ENCODE results near the gene CFAP74. TPM values are rescaled to one million over a fixed set of nuclear protein-coding genes. Genes with fewer than 3 reads are reported as not detected.

Gene CFAP74
- total RNA-seq, 1 donor from 2014 or later, result not detected

DNA sequence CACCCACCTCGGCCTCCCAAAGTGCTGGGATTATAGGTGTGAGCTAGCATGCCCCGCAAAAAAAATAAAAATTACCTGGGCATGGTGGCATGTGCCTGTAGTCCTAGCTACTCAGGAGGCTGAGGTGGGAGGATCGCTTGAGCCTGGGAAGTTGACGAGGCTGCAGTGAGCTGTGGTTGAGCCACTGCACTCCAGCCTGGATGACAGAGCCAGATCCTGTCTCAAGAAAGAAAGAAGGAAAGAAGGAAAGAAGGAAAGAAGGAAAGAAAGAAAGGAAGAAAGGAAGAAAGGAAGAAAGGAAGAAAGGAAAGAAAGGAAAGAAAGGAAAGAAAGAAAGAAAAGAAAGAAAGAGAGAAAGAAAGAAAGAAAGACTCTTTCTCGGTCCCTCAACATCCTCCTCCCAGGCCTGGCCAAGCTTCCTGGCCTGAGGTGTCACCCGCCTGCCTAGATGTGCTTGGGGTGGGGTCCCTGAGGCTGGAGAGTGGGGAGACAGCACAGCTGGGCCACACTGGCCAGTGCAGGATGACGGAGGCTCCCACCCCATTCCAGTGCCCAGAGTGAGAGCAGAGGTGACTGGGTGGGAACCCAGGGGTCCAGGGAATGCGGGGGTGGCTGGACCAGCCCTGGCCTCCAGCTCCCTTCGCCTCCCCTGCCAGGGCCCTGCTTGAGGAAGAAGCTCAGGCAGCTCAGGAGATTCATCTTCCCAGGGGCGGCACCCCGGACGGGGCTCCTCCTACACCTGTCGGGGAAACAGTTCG is 102.5 kb downstream of the CFAP74 start:
- H3K27me3 Mint-ChIP-seq, result no peaks in the 10 kb centered on the region
- no peaks in the 10 kb centered on the region for H3K36me3 Mint-ChIP-seq (ENCODE audit: low read depth)
- no peak for DNase-seq
- no peak overlapping the region for H3K27ac Mint-ChIP-seq
- POLR2A ChIA-PET, result interaction anchor here (0.6 to 2.3 kb wide), 2 partner anchors 78 to 121 kb away, joined by 6 to 12 read pairs; no protein-coding TSS in a partner anchor
- TF ChIP-seq, protein P1, sequence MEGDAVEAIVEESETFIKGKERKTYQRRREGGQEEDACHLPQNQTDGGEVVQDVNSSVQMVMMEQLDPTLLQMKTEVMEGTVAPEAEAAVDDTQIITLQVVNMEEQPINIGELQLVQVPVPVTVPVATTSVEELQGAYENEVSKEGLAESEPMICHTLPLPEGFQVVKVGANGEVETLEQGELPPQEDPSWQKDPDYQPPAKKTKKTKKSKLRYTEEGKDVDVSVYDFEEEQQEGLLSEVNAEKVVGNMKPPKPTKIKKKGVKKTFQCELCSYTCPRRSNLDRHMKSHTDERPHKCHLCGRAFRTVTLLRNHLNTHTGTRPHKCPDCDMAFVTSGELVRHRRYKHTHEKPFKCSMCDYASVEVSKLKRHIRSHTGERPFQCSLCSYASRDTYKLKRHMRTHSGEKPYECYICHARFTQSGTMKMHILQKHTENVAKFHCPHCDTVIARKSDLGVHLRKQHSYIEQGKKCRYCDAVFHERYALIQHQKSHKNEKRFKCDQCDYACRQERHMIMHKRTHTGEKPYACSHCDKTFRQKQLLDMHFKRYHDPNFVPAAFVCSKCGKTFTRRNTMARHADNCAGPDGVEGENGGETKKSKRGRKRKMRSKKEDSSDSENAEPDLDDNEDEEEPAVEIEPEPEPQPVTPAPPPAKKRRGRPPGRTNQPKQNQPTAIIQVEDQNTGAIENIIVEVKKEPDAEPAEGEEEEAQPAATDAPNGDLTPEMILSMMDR (IDR thresholded peaks at IDR 0.05), result no peak
- no peak for ATAC-seq (ENCODE audit: low read depth)
- H3K4me3 Mint-ChIP-seq, result no peak overlapping the region
- CTCF ChIA-PET, result interaction anchor here (1.2 kb wide), 1 partner anchor 122 kb away, joined by 4 read pairs; no protein-coding TSS in a partner anchor
- H3K9me3 Mint-ChIP-seq, result no peaks in the 10 kb centered on the region
- H3K4me1 Mint-ChIP-seq, result peaks cover 20% of the 10 kb centered on the region
- intact Hi-C loops (cut with micrococcal nuclease), result loop anchor here (10.0 kb wide), 2 partner anchors 246 to 496 kb away; partner anchors contain the start of genes CDK11B and MRPL20

DNA sequence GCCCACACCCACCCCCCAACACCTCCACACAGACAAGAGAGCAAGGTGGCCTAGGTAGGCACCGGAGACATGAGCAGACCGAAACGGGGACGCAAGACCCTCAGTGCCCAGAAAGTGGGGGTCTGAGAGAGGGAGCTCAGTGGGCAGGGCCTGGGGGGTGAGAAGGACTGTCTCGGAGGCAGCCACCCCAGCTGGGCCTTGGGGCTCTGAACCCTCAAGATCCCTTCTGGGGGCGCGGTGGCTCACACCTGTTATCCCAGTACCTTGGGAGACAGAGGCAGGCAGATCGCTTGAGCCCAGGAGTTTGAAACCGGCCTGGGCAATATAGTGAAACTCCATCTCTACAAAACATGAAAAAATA is 103.6 kb downstream of the CFAP74 start:
- DNase-seq (no peak), ATAC-seq (ENCODE audit: low read depth) (no peak)
- ChIA-PET POLR2A (interaction anchor here (0.6 to 2.3 kb wide), 4 partner anchors 9 to 120 kb away, joined by 3 to 18 read pairs (median 6); no protein-coding TSS in a partner anchor), CTCF (interaction anchor here (0.9 to 3.1 kb wide), 3 partner anchors 9 to 73 kb away, joined by 3 to 11 read pairs (median 3); no protein-coding TSS in a partner anchor)
- no peaks in the 10 kb centered on the region for H3K36me3 Mint-ChIP-seq (ENCODE audit: low read depth)
- no peak overlapping the region for H3K27ac Mint-ChIP-seq
- no peak overlapping the region for H3K4me3 Mint-ChIP-seq
- no peaks in the 10 kb centered on the region for H3K9me3 Mint-ChIP-seq
- no peaks in the 10 kb centered on the region for H3K27me3 Mint-ChIP-seq
- intact Hi-C loops (cut with micrococcal nuclease), result loop anchor here (10.0 kb wide), 3 partner anchors 245 to 595 kb away; partner anchors contain the start of genes ACAP3, CDK11B, MRPL20 and PUSL1
- TF ChIP-seq, protein P1 (IDR thresholded peaks at IDR 0.05), result no peak
- H3K4me1 Mint-ChIP-seq, result peaks cover 29% of the 10 kb centered on the region

DNA sequence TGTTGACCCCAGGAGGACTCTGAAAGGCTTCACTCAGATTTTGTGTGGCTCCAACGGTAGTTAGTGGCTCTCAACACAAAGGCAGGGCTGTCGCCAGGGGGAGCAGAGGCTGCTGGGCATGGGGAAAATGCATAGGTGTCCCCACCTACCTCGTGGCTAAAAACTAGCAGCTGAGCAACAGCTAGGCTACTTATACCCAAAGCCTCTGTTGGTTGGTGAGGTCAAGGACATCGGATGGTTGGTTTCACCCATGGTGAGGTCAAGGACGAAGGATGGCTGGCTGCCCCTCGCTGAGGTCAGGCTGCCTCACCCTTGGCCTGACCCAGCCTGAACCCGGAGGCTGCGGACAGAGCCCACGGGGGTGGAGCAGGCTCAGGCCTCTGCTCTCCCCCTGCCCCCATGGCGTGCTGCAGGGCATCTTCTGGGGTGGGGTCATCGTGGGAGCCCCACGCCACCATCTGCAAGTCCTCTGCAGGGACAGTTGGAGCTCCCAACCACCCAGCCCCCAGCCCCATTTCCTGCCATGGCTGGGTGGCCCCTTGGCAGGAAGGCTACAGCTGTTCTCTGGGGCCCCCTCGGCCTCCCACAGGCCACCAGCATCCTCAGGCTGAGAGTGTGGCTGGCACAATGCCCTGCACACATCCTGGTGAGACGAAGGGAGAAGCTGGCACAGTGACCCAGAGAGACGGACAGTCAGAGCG is 104.2 kb downstream of the CFAP74 start:
- peak; percentile 46 for ATAC-seq (ENCODE audit: low read depth)
- Mint-ChIP-seq H3K4me1 (peaks cover 35% of the 10 kb centered on the region), H3K36me3 (ENCODE audit: low read depth) (no peaks in the 10 kb centered on the region), H3K27ac (no peak overlapping the region), H3K4me3 (peak overlapping the region; percentile 59), H3K27me3 (no peaks in the 10 kb centered on the region), H3K9me3 (no peaks in the 10 kb centered on the region)
- CTCF ChIA-PET, result interaction anchor here (0.9 to 3.1 kb wide), 4 partner anchors 10 to 119 kb away, joined by 3 to 11 read pairs (median 4); no protein-coding TSS in a partner anchor
- POLR2A ChIA-PET, result interaction anchor here (0.6 to 2.3 kb wide), 4 partner anchors 9 to 119 kb away, joined by 3 to 18 read pairs (median 6); no protein-coding TSS in a partner anchor
- DNase-seq, result no peak
- intact Hi-C loops (cut with micrococcal nuclease), result loop anchor here (10.0 kb wide), 1 partner anchor 595 kb away; the partner anchor contains the start of genes ACAP3 and PUSL1
- TF ChIP-seq, protein P1 (IDR thresholded peaks at IDR 0.05), result no peak

DNA sequence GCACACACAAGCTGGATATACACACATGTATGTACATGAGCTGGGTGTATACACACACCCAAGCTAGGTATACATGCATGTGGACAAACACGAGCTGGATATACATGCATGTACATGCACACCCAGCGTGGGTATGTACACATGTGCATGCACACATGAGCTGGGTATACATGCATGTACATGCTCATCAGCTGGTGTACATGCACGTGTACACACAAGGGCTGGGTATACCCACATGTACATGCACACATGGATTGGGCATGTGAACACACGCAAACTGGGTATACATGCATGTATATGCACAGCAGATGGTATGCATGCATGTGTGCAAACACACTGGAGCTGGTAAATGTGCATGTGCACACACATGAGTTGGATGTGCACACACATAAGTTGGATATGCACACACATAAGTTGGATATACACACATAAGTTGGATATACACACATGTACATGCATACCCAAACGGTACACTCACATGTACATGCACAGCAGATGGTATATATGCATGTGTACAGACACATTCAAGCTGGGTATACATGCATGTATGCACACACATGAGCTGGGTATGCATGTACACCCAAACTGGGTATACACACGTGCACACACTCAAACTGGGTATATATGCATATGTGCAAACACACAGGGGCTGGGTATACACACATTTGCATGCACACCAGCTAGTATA is 105.2 kb downstream of the CFAP74 start:
- CTCF ChIA-PET, result interaction anchor here (1.1 to 3.1 kb wide), 3 partner anchors 8 to 118 kb away, joined by 4 to 11 read pairs (median 7); no protein-coding TSS in a partner anchor
- no peak for ATAC-seq (ENCODE audit: low read depth)
- DNase-seq, result no peak
- H3K4me3 Mint-ChIP-seq, result no peak overlapping the region
- H3K36me3 Mint-ChIP-seq (ENCODE audit: low read depth), result no peaks in the 10 kb centered on the region
- intact Hi-C loops (cut with micrococcal nuclease), result loop anchor here (10.0 kb wide), 1 partner anchor 594 kb away; the partner anchor contains the start of genes ACAP3 and PUSL1
- TF ChIP-seq, protein P1 (IDR thresholded peaks at IDR 0.05), result no peak
- H3K27me3 Mint-ChIP-seq, result no peaks in the 10 kb centered on the region
- H3K4me1 Mint-ChIP-seq, result peaks cover 39% of the 10 kb centered on the region
- H3K27ac Mint-ChIP-seq, result no peak overlapping the region
- H3K9me3 Mint-ChIP-seq, result no peaks in the 10 kb centered on the region
- POLR2A ChIA-PET, result interaction anchor here (0.6 to 2.2 kb wide), 5 partner anchors 10 to 119 kb away, joined by 3 to 18 read pairs (median 4); no protein-coding TSS in a partner anchor

Measured in activated B cell treated with CpG ODN at 0.5 μM for 24 hours (primary cell).